NT2/D1 (cell line): ENCODE results near the gene SLC35E2B.

Experiments used
- SUZ12 ChIP-seq: IDR thresholded peaks from 2 replicates; pipeline ENCODE4 v1.6.1; 2011; ENCODE audit not compliant: insufficient read length, insufficient read depth; ENCODE audit errors: extremely low read depth
- ZNF274 ChIP-seq: IDR thresholded peaks from 2 replicates; pipeline ENCODE4 v1.6.1; 2011; ENCODE audit warnings: mild to moderate bottlenecking, low read depth, low read length

DNA sequence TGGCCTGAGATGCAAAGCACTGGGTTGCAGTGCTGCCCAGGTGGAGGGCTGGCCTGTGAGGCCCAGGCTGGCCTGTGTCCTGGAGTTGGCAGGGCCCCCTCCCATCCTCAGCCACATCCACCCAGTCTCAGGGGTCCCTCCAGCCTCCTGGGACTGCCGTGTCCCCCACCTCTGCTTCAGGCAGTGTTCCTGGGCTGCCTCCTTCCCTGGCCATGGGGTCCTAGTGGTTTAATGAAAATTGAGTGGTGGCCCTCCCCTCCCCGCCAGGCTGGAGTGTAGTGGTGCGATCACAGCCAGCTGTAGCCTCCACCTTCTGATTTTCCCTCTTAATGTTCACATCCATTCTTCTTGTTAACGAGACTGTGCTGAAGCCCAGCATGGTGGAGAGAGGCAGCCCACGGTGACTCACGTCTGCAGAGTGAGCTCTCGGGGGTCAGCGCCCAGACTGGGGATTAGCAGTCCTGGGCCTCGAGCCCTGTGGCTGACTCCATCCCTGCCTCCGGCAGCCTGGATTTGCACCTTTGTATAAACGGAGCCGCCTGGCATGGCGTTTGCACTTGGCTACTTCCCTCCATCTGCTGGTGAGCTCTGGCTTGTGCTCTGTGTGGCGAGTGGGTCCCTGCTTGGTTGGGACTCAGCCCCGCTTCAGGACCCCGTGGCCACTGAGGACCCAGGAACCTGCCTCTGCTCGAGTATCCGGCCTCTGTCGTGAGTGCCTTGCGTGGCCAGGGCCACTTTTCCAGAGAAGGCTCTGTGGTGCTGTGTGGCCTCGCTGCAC lies 70.4 kb downstream of the SLC35E2B start:
- TF ChIP-seq ZNF274 (no peak), SUZ12 (no peak)
